HG03469 (cell line): Measurements from ENCODE around the gene ZIC5.
A peak's percentile ranks its signal among the peaks of the same experiment; 100 is the strongest.

Source experiments
- ATAC-seq: cut with Tn5 transposase; IDR thresholded peaks from one replicate; pipeline ENCODE4 v1.9.1; 2021; ENCODE audit warnings: mild to moderate bottlenecking, moderate library complexity, moderate number of reproducible peaks; ENCODE audit not compliant: unreplicated experiment

Gene ZIC5

GRCh38 chr13:99987154-99988019 lies 15.8 kb upstream of the ZIC5 start:
- no peak for ATAC-seq

DNA sequence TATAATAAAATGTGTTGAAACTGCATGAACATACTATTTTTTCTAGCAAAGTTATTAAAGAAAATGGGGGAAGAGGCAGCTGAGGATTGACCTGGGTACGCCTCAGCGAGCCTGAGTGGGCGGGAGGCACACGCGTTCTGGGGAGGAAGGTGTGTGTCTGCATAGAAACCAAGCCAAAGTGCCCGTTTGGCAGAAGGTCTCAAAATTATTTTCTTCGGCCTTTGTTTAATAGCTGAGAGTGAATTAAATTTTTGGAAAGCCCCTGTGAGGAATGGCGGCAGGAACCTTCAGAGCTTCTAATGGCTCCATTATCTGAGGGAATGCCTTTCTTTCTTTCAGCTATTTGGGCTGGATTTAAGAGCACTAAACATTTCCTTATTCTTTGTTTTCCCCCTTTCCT lies 15.2 kb upstream of the ZIC5 start:
- ATAC-seq, result no peak

GRCh38 chr13:99985886-99986527 lies 14.4 kb upstream of the ZIC5 start:
- no peak for ATAC-seq

GRCh38 chr13:99985241-99985874 lies 13.8 kb upstream of the ZIC5 start:
- ATAC-seq, result no peak

GRCh38 chr13:99984461-99985240 lies 13.1 kb upstream of the ZIC5 start:
- no peak for ATAC-seq

DNA sequence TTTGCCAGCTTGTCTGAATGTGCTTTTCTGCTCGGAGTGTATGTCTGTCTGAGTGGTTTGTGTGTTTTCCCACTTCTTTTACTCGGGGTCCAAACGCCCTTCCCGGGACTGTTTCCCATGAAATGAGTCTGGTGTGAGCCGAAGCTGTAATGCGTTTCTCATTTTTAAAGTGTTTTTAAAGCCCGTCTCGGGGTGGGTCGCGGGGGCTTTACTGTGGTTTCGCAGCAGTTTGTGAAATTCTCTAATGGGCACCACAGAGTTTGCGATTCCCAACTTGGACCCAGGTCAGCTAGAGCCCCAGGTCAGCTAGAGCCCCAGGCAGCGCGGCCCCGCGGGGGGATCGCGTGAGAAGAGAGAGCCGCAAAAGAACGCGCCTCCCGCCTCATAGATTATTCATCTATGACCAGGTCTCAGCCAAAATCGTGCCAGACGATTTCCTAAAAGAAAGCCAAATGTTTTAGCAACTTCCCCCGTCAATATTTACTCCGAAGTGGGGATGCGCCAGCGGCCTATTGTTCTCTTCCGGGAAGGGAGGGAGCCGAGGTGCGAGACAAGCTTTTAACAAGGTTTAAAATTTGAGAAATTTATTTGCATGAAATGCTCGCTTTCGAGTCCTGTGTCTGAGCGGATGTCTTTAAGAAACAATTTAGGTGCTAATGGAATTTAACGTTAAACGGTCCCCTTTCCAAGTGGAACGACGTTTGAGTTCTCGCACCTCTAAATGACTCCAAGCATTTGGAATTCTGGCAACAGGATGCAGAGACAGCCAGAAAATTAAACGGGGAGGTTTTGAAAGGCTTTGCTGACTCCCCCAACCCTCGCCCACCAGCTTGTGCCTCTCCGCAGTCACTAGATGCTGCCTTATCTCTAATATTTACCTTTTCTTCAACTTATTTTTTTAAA lies 12.2 kb upstream of the ZIC5 start:
- ATAC-seq, result no peak

GRCh38 chr13:99982731-99983498 lies 11.3 kb upstream of the ZIC5 start:
- ATAC-seq, result no peak

DNA sequence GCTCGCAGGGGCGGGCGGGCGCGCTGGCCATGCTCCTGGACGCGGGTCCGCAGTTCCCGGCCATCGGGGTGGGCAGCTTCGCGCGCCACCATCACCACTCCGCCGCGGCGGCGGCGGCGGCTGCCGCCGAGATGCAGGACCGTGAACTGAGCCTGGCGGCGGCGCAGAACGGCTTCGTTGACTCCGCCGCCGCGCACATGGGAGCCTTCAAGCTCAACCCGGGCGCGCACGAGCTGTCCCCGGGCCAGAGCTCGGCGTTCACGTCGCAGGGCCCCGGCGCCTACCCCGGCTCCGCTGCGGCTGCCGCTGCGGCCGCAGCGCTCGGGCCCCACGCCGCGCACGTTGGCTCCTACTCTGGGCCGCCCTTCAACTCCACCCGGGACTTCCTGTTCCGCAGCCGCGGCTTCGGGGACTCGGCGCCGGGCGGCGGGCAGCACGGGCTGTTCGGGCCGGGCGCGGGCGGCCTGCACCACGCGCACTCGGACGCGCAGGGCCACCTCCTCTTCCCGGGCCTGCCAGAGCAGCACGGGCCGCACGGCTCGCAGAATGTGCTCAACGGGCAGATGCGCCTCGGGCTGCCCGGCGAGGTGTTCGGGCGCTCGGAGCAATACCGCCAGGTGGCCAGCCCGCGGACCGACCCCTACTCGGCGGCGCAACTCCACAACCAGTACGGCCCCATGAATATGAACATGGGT lies 10.6 kb upstream of the ZIC5 start:
- ATAC-seq, result no peak

GRCh38 chr13:99981735-99982035 lies 10.1 kb upstream of the ZIC5 start, which contains the start of gene ZIC2:
TSS of gene ZIC2 (plus strand) at chr13:99981784. CDS start at chr13:99982065, 281 bp downstream.
- no peak for ATAC-seq

- ATAC-seq, result no peak
Observed at GRCh38 chr13:99980824-99981734, 9.5 kb upstream of the ZIC5 start.

- peak; percentile 53 for ATAC-seq
Observed at GRCh38 chr13:99980201-99980823, 8.7 kb upstream of the ZIC5 start.

GRCh38 chr13:99979453-99980200 lies 8.1 kb upstream of the ZIC5 start:
- ATAC-seq, result no peak

DNA sequence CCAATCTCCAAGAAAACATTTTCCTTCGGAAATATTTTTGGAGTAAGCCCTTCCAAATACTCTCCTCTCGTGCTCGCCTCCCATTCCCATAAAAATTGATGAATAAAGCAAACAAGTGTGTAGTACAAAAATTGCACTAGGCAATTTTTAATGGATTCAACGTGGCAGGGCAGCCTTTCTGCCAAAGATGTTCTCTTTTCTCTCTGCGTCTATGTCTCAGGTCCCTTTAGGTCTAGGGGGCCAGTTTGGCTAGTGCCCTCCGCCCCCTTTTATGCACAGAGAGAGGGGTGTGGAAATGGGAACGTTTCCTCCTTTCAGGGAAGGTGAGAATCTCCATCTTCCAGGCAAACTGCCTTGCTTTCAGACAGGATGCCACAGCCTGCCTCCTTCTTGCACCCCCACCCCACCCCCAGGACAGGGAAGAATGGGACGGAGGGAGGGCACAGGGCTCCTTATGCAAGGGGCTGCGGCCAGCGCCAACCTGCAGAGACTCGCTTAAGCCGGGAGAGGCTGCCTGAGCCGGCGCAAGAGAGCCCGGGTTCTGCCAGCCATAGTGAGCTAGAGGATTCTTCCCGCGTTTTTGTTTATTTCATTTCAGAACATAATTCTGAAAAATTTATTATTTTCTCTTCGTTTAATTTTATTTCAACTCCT lies 7.4 kb upstream of the ZIC5 start:
- ATAC-seq, result no peak

DNA sequence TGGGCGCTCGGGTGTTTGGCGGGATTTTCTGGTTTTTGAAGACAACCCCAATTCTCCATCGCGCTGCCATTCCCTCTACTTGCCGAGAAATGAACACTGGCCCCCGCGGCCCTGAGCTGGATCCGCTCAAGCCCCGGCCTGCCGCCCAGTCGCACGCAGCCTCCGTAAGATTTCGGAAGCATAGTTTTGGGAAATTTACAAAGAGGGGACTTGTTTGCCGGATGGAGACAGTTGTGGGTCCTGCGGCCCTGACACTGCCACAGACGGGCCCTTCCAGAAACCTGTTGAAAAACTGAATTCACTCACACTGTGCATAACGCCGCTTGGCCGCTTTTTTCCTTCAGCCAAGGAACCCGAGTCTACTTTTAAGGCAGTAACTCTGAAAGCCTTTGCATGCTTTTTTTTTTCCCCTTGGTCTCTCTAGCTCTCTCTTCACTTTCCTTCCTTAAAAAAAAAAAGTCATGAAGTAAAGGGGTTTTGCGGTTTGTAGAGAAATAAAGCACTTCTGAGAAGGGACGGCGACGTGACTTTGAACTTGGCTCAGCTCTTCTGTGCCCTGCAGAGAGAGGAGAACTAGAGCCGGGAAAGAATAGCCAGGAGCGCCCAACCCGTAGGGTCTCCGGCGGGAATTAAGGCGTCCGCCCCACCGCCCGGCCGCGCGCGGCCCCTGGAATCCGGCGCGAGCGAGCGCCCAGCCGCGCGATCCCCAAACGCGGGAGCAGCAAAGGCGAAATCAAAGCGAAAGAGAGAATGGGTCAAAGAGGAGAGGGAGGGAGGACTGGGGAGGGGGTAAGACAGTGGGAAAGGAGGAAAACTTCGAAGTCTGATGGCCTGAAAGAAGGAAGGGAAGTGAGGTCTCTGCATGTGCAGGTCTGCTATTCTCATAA lies 6.6 kb upstream of the ZIC5 start:
- no peak for ATAC-seq

- ATAC-seq, result no peak
Observed at GRCh38 chr13:99977334-99977911, 5.9 kb upstream of the ZIC5 start.
